Measurements from ENCODE around the gene ARID1B. TPM values are rescaled to one million over a fixed set of nuclear protein-coding genes. Genes with fewer than 3 reads are reported as not detected.

The ARID1B gene
- total RNA-seq, 2 experiments from 2014 or later = 90.1 to 164 TPM

GRCh38 chr6:156884306-156884705 is 107.1 kb downstream of the ARID1B start:
- intact Hi-C loops (cut with micrococcal nuclease; ENCODE audit: unreplicated experiment) = loop anchor here (10.0 kb wide), 1 partner anchor 100 kb away; no protein-coding TSS in a partner anchor
- no peaks in the 10 kb centered on the region for H3K9me2 ChIP-seq (ENCODE audit: insufficient read depth, low read length)
- H3K36me3 ChIP-seq (ENCODE audit: insufficient read depth, low read length) = no peaks in the 10 kb centered on the region; the same call in 1 of the 2 replicates
- CTCF ChIA-PET (ENCODE audit: unreplicated experiment) = no interaction called here
- no peaks in the 10 kb centered on the region for H3K9me3 ChIP-seq (ENCODE audit: low read length)
- TF ChIP-seq EZH2phosphoT487 (IDR thresholded peaks at IDR 0.05; ENCODE audit: borderline replicate concordance, low read depth, low read length) (no peak), CTCF (conservative IDR thresholded peaks at IDR 0.05; ENCODE audit: low read length) (no peak; the same call in 1 of the 2 replicates)
- peaks cover 93% of the 10 kb centered on the region for H3K79me2 ChIP-seq (ENCODE audit: insufficient read depth, low read depth, low read length)
- no peak overlapping the region for H3K27ac ChIP-seq (ENCODE audit: low read depth, low read length, poor library complexity, severe bottlenecking)
- POLR2A ChIA-PET = interaction anchor here (0.6 to 1.3 kb wide), 11 partner anchors 9 to 397 kb away, joined by 3 to 7 read pairs (median 3); no protein-coding TSS in a partner anchor
- peaks cover 13% of the 10 kb centered on the region; the same call in 1 of the 2 replicates for H4K20me1 ChIP-seq (ENCODE audit: insufficient read depth, low read length)
- no peak overlapping the region for H2AFZ ChIP-seq (ENCODE audit: low read length)
- DNase-seq (ENCODE audit: low spot score) = no peak
- peak overlapping the region; percentile 79 for H3K4me2 ChIP-seq (ENCODE audit: low read length)
- H3K4me3 ChIP-seq (ENCODE audit: low read depth, low read length, poor library complexity, severe bottlenecking) = no peak overlapping the region
- H3K4me1 ChIP-seq (ENCODE audit: insufficient read depth, low read length, poor library complexity, severe bottlenecking) = peaks cover 61% of the 10 kb centered on the region
- BruUV-seq (replicated peaks) = no TSS peak

- DNase-seq (ENCODE audit: low spot score) = no peak
- Histone ChIP-seq H2AFZ (ENCODE audit: low read length) (no peak overlapping the region), H3K4me2 (ENCODE audit: low read length) (peak overlapping the region; percentile 79), H3K9me3 (ENCODE audit: low read length) (no peaks in the 10 kb centered on the region), H3K4me3 (ENCODE audit: low read depth, low read length, poor library complexity, severe bottlenecking) (peak overlapping the region; percentile 32), H3K27ac (ENCODE audit: low read depth, low read length, poor library complexity, severe bottlenecking) (no peak overlapping the region), H3K9me2 (ENCODE audit: insufficient read depth, low read length) (no peaks in the 10 kb centered on the region), H3K79me2 (ENCODE audit: insufficient read depth, low read depth, low read length) (peaks cover 96% of the 10 kb centered on the region), H3K4me1 (ENCODE audit: insufficient read depth, low read length, poor library complexity, severe bottlenecking) (peaks cover 61% of the 10 kb centered on the region), H3K36me3 (ENCODE audit: insufficient read depth, low read length) (no peaks in the 10 kb centered on the region; the same call in 1 of the 2 replicates), H4K20me1 (ENCODE audit: insufficient read depth, low read length) (0 out of 2 replicates have a peak, but pooled peaks cover 13% of the 10 kb centered on the region)
- ChIA-PET CTCF (ENCODE audit: unreplicated experiment) (no interaction called here), POLR2A (interaction anchor here (0.5 to 1.0 kb wide), 4 partner anchors 11 to 57 kb away, joined by 3 to 5 read pairs (median 3); no protein-coding TSS in a partner anchor)
- intact Hi-C loops (cut with micrococcal nuclease; ENCODE audit: unreplicated experiment) = loop anchor here (10.0 kb wide), 1 partner anchor 101 kb away; no protein-coding TSS in a partner anchor
- TF ChIP-seq EZH2phosphoT487 (IDR thresholded peaks at IDR 0.05; ENCODE audit: borderline replicate concordance, low read depth, low read length) (no peak), CTCF (conservative IDR thresholded peaks at IDR 0.05; ENCODE audit: low read length) (no peak)
- BruUV-seq (replicated peaks) = no TSS peak
Measured at GRCh38 chr6:156885562-156885961, 108.4 kb downstream of the ARID1B start.

- peak overlapping the region; percentile 79 for H3K4me2 ChIP-seq (ENCODE audit: low read length)
- H4K20me1 ChIP-seq (ENCODE audit: insufficient read depth, low read length) = peaks cover 17% of the 10 kb centered on the region; the same call in 1 of the 2 replicates
- no peak for TF ChIP-seq CTCF (conservative IDR thresholded peaks at IDR 0.05; ENCODE audit: low read length)
- no peak for TF ChIP-seq EZH2phosphoT487 (IDR thresholded peaks at IDR 0.05; ENCODE audit: borderline replicate concordance, low read depth, low read length)
- peaks cover 96% of the 10 kb centered on the region for H3K79me2 ChIP-seq (ENCODE audit: insufficient read depth, low read depth, low read length)
- peak; percentile 60 for DNase-seq (ENCODE audit: low spot score)
- intact Hi-C loops (cut with micrococcal nuclease; ENCODE audit: unreplicated experiment) = loop anchor here (10.0 kb wide), 1 partner anchor 102 kb away; no protein-coding TSS in a partner anchor
- peaks cover 54% of the 10 kb centered on the region for H3K4me1 ChIP-seq (ENCODE audit: insufficient read depth, low read length, poor library complexity, severe bottlenecking)
- ChIA-PET CTCF (ENCODE audit: unreplicated experiment) (no interaction called here), POLR2A (interaction anchor here (0.6 to 1.2 kb wide), 3 partner anchors 10 to 57 kb away, joined by 3 read pairs; no protein-coding TSS in a partner anchor)
- H3K36me3 ChIP-seq (ENCODE audit: insufficient read depth, low read length) = no peaks in the 10 kb centered on the region; the same call in 1 of the 2 replicates
- no peaks in the 10 kb centered on the region for H3K9me2 ChIP-seq (ENCODE audit: insufficient read depth, low read length)
- H3K4me3 ChIP-seq (ENCODE audit: low read depth, low read length, poor library complexity, severe bottlenecking) = peak overlapping the region; percentile 32
- H3K27ac ChIP-seq (ENCODE audit: low read depth, low read length, poor library complexity, severe bottlenecking) = no peak overlapping the region
- H2AFZ ChIP-seq (ENCODE audit: low read length) = no peak overlapping the region
- BruUV-seq (replicated peaks) = no TSS peak
- H3K9me3 ChIP-seq (ENCODE audit: low read length) = no peaks in the 10 kb centered on the region
Measured at GRCh38 chr6:156886409-156886808, 109.2 kb downstream of the ARID1B start.

Measured in OCI-LY7 (cell line).